Stimulated activated CD8-positive, alpha-beta memory T cell treated with anti-CD3 and anti-CD28 coated beads, Interleukin-4, amount 100 ng/mL, for 1 hour (primary cell): ENCODE measurements around the gene CCNK.

ENCODE experiments used
- DNase-seq, 2 donors: peaks; one replicate each; pipeline ENCODE4 v3.0.0-alpha.2; 2020; ENCODE audit warnings: low read depth in 2 of 2, low spot score in 1 of 2

The CCNK gene

GRCh38 chr14:99507860-99508640, 26.8 kb downstream of the CCNK start:
- DNase-seq: no peak

GRCh38 chr14:99508896-99509629, 27.9 kb downstream of the CCNK start:
- no peak for DNase-seq

GRCh38 chr14:99509871-99510555, 28.8 kb downstream of the CCNK start:
- no peak for DNase-seq

- no peak for DNase-seq
Measured at GRCh38 chr14:99510556-99511139, 29.4 kb downstream of the CCNK start.

- DNase-seq: no peak
Measured at GRCh38 chr14:99511421-99512109, 30.4 kb downstream of the CCNK start.

GRCh38 chr14:99512110-99512449, 30.9 kb downstream of the CCNK start:
- no peak for DNase-seq

- DNase-seq: no peak
Measured at GRCh38 chr14:99512571-99513182, 31.5 kb downstream of the CCNK start.

- no peak for DNase-seq
Measured at GRCh38 chr14:99513183-99513694, 32.0 kb downstream of the CCNK start.

GRCh38 chr14:99513946-99514551, 32.8 kb downstream of the CCNK start:
- no peak for DNase-seq

GRCh38 chr14:99514552-99515300, 33.5 kb downstream of the CCNK start:
- DNase-seq: no peak

- no peak for DNase-seq
Measured at GRCh38 chr14:99515301-99516155, 34.3 kb downstream of the CCNK start.

GRCh38 chr14:99516156-99516870, 35.1 kb downstream of the CCNK start:
- DNase-seq: no peak

- DNase-seq: no peak
Measured at GRCh38 chr14:99516871-99517642, 35.8 kb downstream of the CCNK start.

- DNase-seq: no peak
Measured at GRCh38 chr14:99517643-99518381, 36.6 kb downstream of the CCNK start.

- peak; percentile 60 to 73 for DNase-seq
Measured at GRCh38 chr14:99518441-99519346, 37.5 kb downstream of the CCNK start.
